HUES64 (cell line): ENCODE results near the gene CREB3L4.

Experiments used
- H3K27ac ChIP-seq: 2 replicates; pipeline ENCODE4 v1.7.0; 2013; ENCODE audit warnings: low read depth, low read length, inconsistent platforms
- H3K27me3 ChIP-seq: 2 replicates; pipeline ENCODE4 v1.6.1; 2013; ENCODE audit warnings: mild to moderate bottlenecking, low read length; ENCODE audit not compliant: insufficient read depth
- H3K36me3 ChIP-seq: 2 replicates; pipeline ENCODE4 v1.6.1; 2013; ENCODE audit warnings: mild to moderate bottlenecking, low read length; ENCODE audit not compliant: insufficient read depth
- H3K4me1 ChIP-seq: 2 replicates; pipeline ENCODE4 v1.6.1; 2013; ENCODE audit warnings: mild to moderate bottlenecking, low read length, moderate library complexity; ENCODE audit not compliant: insufficient read depth
- H3K4me3 ChIP-seq: 2 replicates; pipeline ENCODE4 v1.5.1; 2013; ENCODE audit warnings: mild to moderate bottlenecking, low read length, moderate library complexity
- H3K9ac ChIP-seq: 2 replicates; pipeline ENCODE4 v1.6.1; 2013; ENCODE audit warnings: mild to moderate bottlenecking, low read depth, low read length
- H3K9me3 ChIP-seq: 2 replicates; pipeline ENCODE4 v1.6.1; 2013; ENCODE audit warnings: low read depth, low read length; ENCODE audit not compliant: insufficient read depth
- WGBS: fragments of 150-250, 120-280 bp; methylation state at CpG from one replicate; pipeline ENCODE4 v1.1.7; 2013; ENCODE audit warnings: missing lambda C conversion rate; 5-methylcytosine and 5-hydroxymethylcytosine counted together

The CREB3L4 gene

GRCh38 chr1:153929426-153929825, 38.3 kb upstream of the CREB3L4 start:
- H3K9me3 ChIP-seq: no peaks in the 10 kb centered on the region
- H3K4me3 ChIP-seq: no peak overlapping the region
- H3K27me3 ChIP-seq: no peaks in the 10 kb centered on the region
- 92% methylated on average over 5 of the region's 5 CpGs for WGBS
- H3K9ac ChIP-seq: no peak overlapping the region
- no peaks in the 10 kb centered on the region for H3K4me1 ChIP-seq
- no peak overlapping the region for H3K27ac ChIP-seq
- H3K36me3 ChIP-seq: peaks cover 36% of the 10 kb centered on the region

GRCh38 chr1:153929981-153930948, 37.4 kb upstream of the CREB3L4 start:
- H3K27me3 ChIP-seq: no peaks in the 10 kb centered on the region
- peaks cover 44% of the 10 kb centered on the region for H3K36me3 ChIP-seq
- no peak overlapping the region for H3K9ac ChIP-seq
- H3K4me1 ChIP-seq: no peaks in the 10 kb centered on the region
- no peaks in the 10 kb centered on the region for H3K9me3 ChIP-seq
- no peak overlapping the region for H3K27ac ChIP-seq
- no peak overlapping the region for H3K4me3 ChIP-seq
- 91% methylated on average over 12 of the region's 14 CpGs for WGBS

GRCh38 chr1:153932156-153933131, 35.3 kb upstream of the CREB3L4 start:
- H3K27ac ChIP-seq: no peak overlapping the region
- no peaks in the 10 kb centered on the region for H3K27me3 ChIP-seq
- no peaks in the 10 kb centered on the region for H3K4me1 ChIP-seq
- peaks cover 65% of the 10 kb centered on the region for H3K36me3 ChIP-seq
- no peaks in the 10 kb centered on the region for H3K9me3 ChIP-seq
- no peak overlapping the region for H3K9ac ChIP-seq
- H3K4me3 ChIP-seq: no peak overlapping the region
- 95% methylated on average over 18 of the region's 18 CpGs for WGBS

- Histone ChIP-seq H3K27me3 (no peaks in the 10 kb centered on the region), H3K9ac (no peak overlapping the region), H3K36me3 (peaks cover 69% of the 10 kb centered on the region), H3K4me1 (no peaks in the 10 kb centered on the region), H3K4me3 (no peak overlapping the region), H3K27ac (no peak overlapping the region), H3K9me3 (no peaks in the 10 kb centered on the region)
- WGBS: 96% methylated on average over 14 of the region's 14 CpGs
Observed at GRCh38 chr1:153933430-153933829, 34.3 kb upstream of the CREB3L4 start.

GRCh38 chr1:153933955-153934354, 33.7 kb upstream of the CREB3L4 start:
- Histone ChIP-seq H3K27ac (no peak overlapping the region), H3K9ac (no peak overlapping the region), H3K27me3 (no peaks in the 10 kb centered on the region), H3K4me1 (no peaks in the 10 kb centered on the region), H3K4me3 (no peak overlapping the region), H3K36me3 (peaks cover 73% of the 10 kb centered on the region), H3K9me3 (no peaks in the 10 kb centered on the region)
- 94% methylated on average over 11 of the region's 11 CpGs for WGBS

- Histone ChIP-seq H3K4me3 (no peak overlapping the region), H3K4me1 (no peaks in the 10 kb centered on the region), H3K27me3 (no peaks in the 10 kb centered on the region), H3K36me3 (peaks cover 79% of the 10 kb centered on the region), H3K27ac (no peak overlapping the region), H3K9me3 (no peaks in the 10 kb centered on the region), H3K9ac (no peak overlapping the region)
- WGBS: 98% methylated on average over 9 of the region's 9 CpGs
Observed at GRCh38 chr1:153934746-153935145, 33.0 kb upstream of the CREB3L4 start.

- Histone ChIP-seq H3K4me1 (no peaks in the 10 kb centered on the region), H3K9ac (no peak overlapping the region), H3K9me3 (no peaks in the 10 kb centered on the region), H3K4me3 (no peak overlapping the region), H3K27ac (no peak overlapping the region), H3K36me3 (peaks cover 84% of the 10 kb centered on the region), H3K27me3 (no peaks in the 10 kb centered on the region)
- 97% methylated on average over 12 of the region's 12 CpGs for WGBS
Observed at GRCh38 chr1:153936011-153936802, 31.5 kb upstream of the CREB3L4 start.

- Histone ChIP-seq H3K27ac (no peak overlapping the region), H3K9ac (no peak overlapping the region), H3K4me1 (no peaks in the 10 kb centered on the region), H3K4me3 (no peak overlapping the region), H3K9me3 (no peaks in the 10 kb centered on the region), H3K27me3 (no peaks in the 10 kb centered on the region), H3K36me3 (peaks cover 83% of the 10 kb centered on the region)
- 95% methylated on average over 10 of the region's 10 CpGs for WGBS
Observed at GRCh38 chr1:153937331-153937730, 30.4 kb upstream of the CREB3L4 start.

GRCh38 chr1:153938996-153939395, 28.7 kb upstream of the CREB3L4 start:
- no peaks in the 10 kb centered on the region for H3K4me1 ChIP-seq
- peaks cover 77% of the 10 kb centered on the region for H3K36me3 ChIP-seq
- no peaks in the 10 kb centered on the region for H3K9me3 ChIP-seq
- H3K9ac ChIP-seq: no peak overlapping the region
- H3K4me3 ChIP-seq: no peak overlapping the region
- H3K27me3 ChIP-seq: no peaks in the 10 kb centered on the region
- no peak overlapping the region for H3K27ac ChIP-seq
- 95% methylated on average over 3 of the region's 3 CpGs for WGBS

- Histone ChIP-seq H3K36me3 (peaks cover 74% of the 10 kb centered on the region), H3K9me3 (no peaks in the 10 kb centered on the region), H3K27me3 (no peaks in the 10 kb centered on the region), H3K4me1 (no peaks in the 10 kb centered on the region), H3K4me3 (no peak overlapping the region), H3K27ac (no peak overlapping the region), H3K9ac (no peak overlapping the region)
- whole genome bisulfite sequencing: 96% methylated on average over 12 of the region's 12 CpGs
Observed at GRCh38 chr1:153939476-153939875, 28.2 kb upstream of the CREB3L4 start.
